H9 (cell line): Measurements from ENCODE around the gene DGKG. TPM values are rescaled to one million over a fixed set of nuclear protein-coding genes. Genes with fewer than 3 reads are reported as not detected.

Experiments used
- DNase-seq: peaks from one replicate; pipeline ENCODE4 v3.0.0-alpha.2; 2017
- H2AFZ ChIP-seq: one replicate; pipeline ENCODE4 v1.6.1; 2013; ENCODE audit warnings: mild to moderate bottlenecking, low read length, control low read depth, moderate library complexity
- H2AK5ac ChIP-seq: 2 replicates; pipeline ENCODE4 v1.6.1; 2013; ENCODE audit warnings: low read length, control low read depth, mixed read lengths; ENCODE audit not compliant: insufficient read length
- H2BK120ac ChIP-seq: one replicate; pipeline ENCODE4 v1.6.1; 2013; ENCODE audit warnings: low read depth, mild to moderate bottlenecking, low read length, control low read depth, inconsistent platforms; ENCODE audit not compliant: poor library complexity, severe bottlenecking
- H2BK12ac ChIP-seq: 2 replicates; pipeline ENCODE4 v1.6.1; 2013; ENCODE audit warnings: low read length, control low read depth, mixed read lengths, low read depth; ENCODE audit not compliant: insufficient read length
- H2BK15ac ChIP-seq: 2 replicates; pipeline ENCODE4 v1.6.1; 2013; ENCODE audit warnings: low read depth, low read length, control low read depth
- H2BK20ac ChIP-seq: one replicate; pipeline ENCODE4 v1.6.1; 2013; ENCODE audit warnings: low read depth, mild to moderate bottlenecking, low read length, control low read depth, inconsistent platforms; ENCODE audit not compliant: poor library complexity, severe bottlenecking
- H2BK5ac ChIP-seq: 2 replicates; pipeline ENCODE4 v1.6.1; 2013; ENCODE audit warnings: low read length, control low read depth, mixed read lengths; ENCODE audit not compliant: insufficient read length
- H3K14ac ChIP-seq: 2 replicates; pipeline ENCODE4 v1.6.1; 2013; ENCODE audit warnings: low read length, control low read depth; ENCODE audit not compliant: insufficient read depth
- H3K18ac ChIP-seq: 2 replicates; pipeline ENCODE4 v1.6.1; 2013; ENCODE audit warnings: low read depth, mild to moderate bottlenecking, mixed read lengths, low read length, control low read depth; ENCODE audit not compliant: insufficient read length
- H3K23ac ChIP-seq: 2 replicates; pipeline ENCODE4 v1.6.1; 2013; ENCODE audit warnings: low read length, control low read depth, mixed read lengths, low read depth; ENCODE audit not compliant: insufficient read length
- H3K23me2 ChIP-seq: 2 replicates; pipeline ENCODE4 v1.6.1; 2013; ENCODE audit warnings: low read depth, mild to moderate bottlenecking, mixed read lengths, low read length, control low read depth; ENCODE audit not compliant: insufficient read length, poor library complexity, severe bottlenecking
- H3K27ac ChIP-seq: 2 replicates; pipeline ENCODE4 v1.5.1; 2013; ENCODE audit warnings: low read length, control low read depth, mixed read lengths, low read depth; ENCODE audit not compliant: insufficient read length
- H3K27me3 ChIP-seq: 2 replicates; pipeline ENCODE4 v1.6.1; 2013; ENCODE audit warnings: low read length, control low read depth, inconsistent platforms; ENCODE audit not compliant: insufficient read depth
- H3K4ac ChIP-seq: 2 replicates; pipeline ENCODE4 v1.6.1; 2013; ENCODE audit warnings: low read depth, mild to moderate bottlenecking, control low read depth, inconsistent platforms, low read length, moderate library complexity
- H3K4me1 ChIP-seq: 2 replicates; pipeline ENCODE4 v1.6.1; 2013; ENCODE audit warnings: low read length, control low read depth, inconsistent platforms; ENCODE audit not compliant: insufficient read depth
- H3K4me2 ChIP-seq: 2 replicates; pipeline ENCODE4 v1.6.1; 2013; ENCODE audit warnings: low read length, control low read depth, mixed read lengths; ENCODE audit not compliant: insufficient read length, insufficient read depth
- H3K56ac ChIP-seq: 2 replicates; pipeline ENCODE4 v1.6.1; 2013; ENCODE audit warnings: low read depth, mild to moderate bottlenecking, mixed read lengths, low read length, control low read depth; ENCODE audit not compliant: insufficient read length
- H3K79me1 ChIP-seq: 2 replicates; pipeline ENCODE4 v1.6.1; 2013; ENCODE audit warnings: low read depth, mild to moderate bottlenecking, moderate library complexity, low read length, control low read depth, inconsistent platforms; ENCODE audit not compliant: insufficient read depth, poor library complexity, severe bottlenecking
- H3K79me2 ChIP-seq: 2 replicates; pipeline ENCODE4 v1.6.1; 2013; ENCODE audit warnings: low read length, control low read depth, inconsistent platforms; ENCODE audit not compliant: insufficient read depth
- H3K9ac ChIP-seq: 2 replicates; pipeline ENCODE4 v1.6.1; 2013; ENCODE audit warnings: low read length, control low read depth, mixed read lengths; ENCODE audit not compliant: insufficient read length; ENCODE audit errors: extremely low read depth
- H3K9me3 ChIP-seq: one replicate; pipeline ENCODE4 v1.6.1; 2013; ENCODE audit warnings: low read depth, low read length, inconsistent platforms; ENCODE audit not compliant: control insufficient read depth
- H3T11ph ChIP-seq: one replicate; pipeline ENCODE4 v1.6.1; 2013; ENCODE audit warnings: mild to moderate bottlenecking, low read length, control low read depth, inconsistent platforms
- H4K20me1 ChIP-seq: one replicate; pipeline ENCODE4 v1.6.1; 2013; ENCODE audit not compliant: control insufficient read depth, insufficient read length, insufficient read depth
- H4K5ac ChIP-seq: 2 replicates; pipeline ENCODE4 v1.6.1; 2013; ENCODE audit warnings: low read depth, mild to moderate bottlenecking, mixed read lengths, low read length, control low read depth; ENCODE audit not compliant: insufficient read length
- H4K8ac ChIP-seq: replicated peaks from 2 replicates; pipeline ENCODE4 v1.6.1; 2013; ENCODE audit warnings: low read length, control low read depth, mixed read lengths, low read depth; ENCODE audit not compliant: insufficient read length
- H4K91ac ChIP-seq: 2 replicates; pipeline ENCODE4 v1.6.1; 2013; ENCODE audit warnings: low read depth, mild to moderate bottlenecking, moderate library complexity, mixed read lengths, low read length, control low read depth; ENCODE audit not compliant: insufficient read length
- H3K27ac Mint-ChIP-seq, 3 experiments: 2 replicates in 2 of 3; 3 replicates in 1 of 3; pipeline ENCODE4 v1.8.0; 2020 to 2021; ENCODE audit warnings: mixed read lengths in 3 of 3, mild to moderate bottlenecking in 1 of 3, moderate library complexity in 1 of 3
- H3K27me3 Mint-ChIP-seq: 2 replicates; pipeline ENCODE4 v1.8.0; 2021; ENCODE audit warnings: low read depth, mild to moderate bottlenecking, moderate library complexity, mixed read lengths
- H3K36me3 Mint-ChIP-seq, 3 experiments: 2 replicates in 2 of 3; 3 replicates in 1 of 3; pipeline ENCODE4 v1.8.0; 2020 to 2021; ENCODE audit warnings: low read depth in 3 of 3, mixed read lengths in 3 of 3; ENCODE audit not compliant: insufficient read depth in 1 of 3
- H3K4me1 Mint-ChIP-seq, 2 experiments: 2 replicates each; pipeline ENCODE4 v1.8.0; 2020; ENCODE audit warnings: mixed read lengths in 2 of 2
- H3K4me3 Mint-ChIP-seq, 2 experiments: 2 replicates in 1 of 2; 3 replicates in 1 of 2; pipeline ENCODE4 v1.8.0; 2020 to 2021; ENCODE audit warnings: mild to moderate bottlenecking in 2 of 2, mixed read lengths in 2 of 2, moderate library complexity in 1 of 2
- H3K9me3 Mint-ChIP-seq, 2 experiments: 2 replicates in 1 of 2; 3 replicates in 1 of 2; pipeline ENCODE4 v1.8.0; 2020; ENCODE audit warnings: mild to moderate bottlenecking in 2 of 2, mixed read lengths in 2 of 2, moderate library complexity in 1 of 2
- WGBS: extraction: QIAGEN DNeasy Blood & Tissue Kit; methylation state at CpG from one replicate; pipeline ENCODE4 v1.1.7; 2013; ENCODE audit warnings: missing lambda C conversion rate, low lambda C conversion rate, mixed read lengths; ENCODE audit not compliant: insufficient read length; ENCODE audit errors: extremely low coverage; 5-methylcytosine and 5-hydroxymethylcytosine counted together
- total RNA-seq: library from RNA; stranded (reverse); gene quantifications from 2 replicates; pipeline ENCODE4 v1.2.1, GENCODE V29; 2021
- TF ChIP-seq, protein P1 (sequence below): fragments of 200-600 bp; sonication (generic); conservative IDR thresholded peaks from 3 replicates; pipeline ENCODE4 v1.8.0; 2021; ENCODE audit warnings: antibody characterized with exemption, mild to moderate bottlenecking

The DGKG gene
- total RNA-seq, 1 experiment from 2014 or later: not detected

DNA sequence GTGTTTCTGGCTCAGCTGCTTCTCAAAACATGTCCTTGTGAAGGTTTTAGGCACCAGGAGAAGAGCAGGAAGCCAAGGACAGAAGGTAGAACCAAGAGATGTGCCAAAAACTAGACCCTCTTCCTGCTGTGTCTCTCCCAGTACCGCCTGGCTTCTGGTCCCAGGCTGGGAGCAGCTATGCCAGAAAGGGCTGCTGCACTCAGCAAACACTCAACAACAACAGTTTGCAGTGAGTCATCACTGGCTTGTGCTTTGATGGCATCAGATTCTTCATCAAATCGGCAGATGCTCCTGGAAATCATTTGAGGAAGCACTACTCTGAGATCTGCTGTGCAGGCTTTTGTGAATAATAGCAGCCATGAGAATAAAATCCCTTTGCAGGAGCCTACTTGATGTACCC lies 63.2 kb downstream of the DGKG start:
- Histone ChIP-seq H3T11ph (no peak overlapping the region), H2BK20ac (no peak overlapping the region), H3K23me2 (no peaks in the 10 kb centered on the region), H3K4me1 (no peaks in the 10 kb centered on the region), H3K79me2 (no peaks in the 10 kb centered on the region), H3K14ac (no peak overlapping the region; the same call in 1 of the 2 replicates), H4K20me1 (no peaks in the 10 kb centered on the region), H3K4me2 (no peak overlapping the region), H2BK12ac (no peak overlapping the region), H4K5ac (no peak overlapping the region), H3K79me1 (no peaks in the 10 kb centered on the region), H3K9me3 (no peaks in the 10 kb centered on the region), H3K9ac (no peak overlapping the region), H3K4ac (no peak overlapping the region), H2BK120ac (no peak overlapping the region), H3K56ac (no peak overlapping the region), H2BK5ac (no peak overlapping the region), H2AFZ (no peak overlapping the region), H4K8ac (no peak overlapping the region), H3K23ac (no peak overlapping the region), H3K27me3 (no peaks in the 10 kb centered on the region), H3K18ac (no peak overlapping the region), H2BK15ac (no peak overlapping the region), H3K27ac (no peak overlapping the region), H2AK5ac (no peak overlapping the region), H4K91ac (no peak overlapping the region)
- TF ChIP-seq, protein P1, sequence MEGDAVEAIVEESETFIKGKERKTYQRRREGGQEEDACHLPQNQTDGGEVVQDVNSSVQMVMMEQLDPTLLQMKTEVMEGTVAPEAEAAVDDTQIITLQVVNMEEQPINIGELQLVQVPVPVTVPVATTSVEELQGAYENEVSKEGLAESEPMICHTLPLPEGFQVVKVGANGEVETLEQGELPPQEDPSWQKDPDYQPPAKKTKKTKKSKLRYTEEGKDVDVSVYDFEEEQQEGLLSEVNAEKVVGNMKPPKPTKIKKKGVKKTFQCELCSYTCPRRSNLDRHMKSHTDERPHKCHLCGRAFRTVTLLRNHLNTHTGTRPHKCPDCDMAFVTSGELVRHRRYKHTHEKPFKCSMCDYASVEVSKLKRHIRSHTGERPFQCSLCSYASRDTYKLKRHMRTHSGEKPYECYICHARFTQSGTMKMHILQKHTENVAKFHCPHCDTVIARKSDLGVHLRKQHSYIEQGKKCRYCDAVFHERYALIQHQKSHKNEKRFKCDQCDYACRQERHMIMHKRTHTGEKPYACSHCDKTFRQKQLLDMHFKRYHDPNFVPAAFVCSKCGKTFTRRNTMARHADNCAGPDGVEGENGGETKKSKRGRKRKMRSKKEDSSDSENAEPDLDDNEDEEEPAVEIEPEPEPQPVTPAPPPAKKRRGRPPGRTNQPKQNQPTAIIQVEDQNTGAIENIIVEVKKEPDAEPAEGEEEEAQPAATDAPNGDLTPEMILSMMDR: no peak
- Mint-ChIP-seq H3K27ac (no peak overlapping the region), H3K4me3 (no peak overlapping the region), H3K4me1 (no peaks in the 10 kb centered on the region; a peak in 2 of 4 replicates), H3K27me3 (peaks cover 10% of the 10 kb centered on the region; the same call in 1 of the 2 replicates), H3K36me3 (no peaks in the 10 kb centered on the region), H3K9me3 (no peaks in the 10 kb centered on the region)
- no CpG with 5 or more reads among the region's 2 CpGs for WGBS
- DNase-seq: no peak
